GM18508 (cell line): ENCODE data around the gene PPP1R7.
A peak's percentile ranks its signal among the peaks of the same experiment; 100 is the strongest.
"Not testable (repeated sequence)": the region's sequence is repeated elsewhere in the genome, so short reads cannot be mapped to it uniquely, and the experiment has no call there.

Experiments
- ATAC-seq: cut with Tn5 transposase; IDR thresholded peaks from one replicate; pipeline ENCODE4 v1.9.1; 2021; ENCODE audit warnings: moderate number of reproducible peaks; ENCODE audit not compliant: insufficient read depth, unreplicated experiment

Gene PPP1R7

GRCh38 chr2:241149925-241150659, at the start of gene PPP1R7:
PPP1R7 (plus strand) TSS chr2:241150467; CDS start chr2:241150496, 29 bp downstream.
- ATAC-seq: peak; percentile 38

GRCh38 chr2:241102239-241102803, 47.9 kb upstream of the PPP1R7 start, which contains the start of gene MTERF4:
MTERF4 (minus strand) TSS chr2:241102287; CDS start chr2:241102273, 14 bp downstream.
- peak; percentile 53 for ATAC-seq

GRCh38 chr2:241103176-241103595, 47.1 kb upstream of the PPP1R7 start:
- no peak for ATAC-seq

GRCh38 chr2:241104611-241105010, 45.7 kb upstream of the PPP1R7 start:
- not testable (repeated sequence) for ATAC-seq

- ATAC-seq: no peak
Observed at GRCh38 chr2:241105641-241106040, 44.6 kb upstream of the PPP1R7 start.

- ATAC-seq: no peak
Observed at GRCh38 chr2:241107031-241107783, 43.1 kb upstream of the PPP1R7 start.

GRCh38 chr2:241108271-241109209, 41.7 kb upstream of the PPP1R7 start:
- ATAC-seq: no peak

- no peak for ATAC-seq
Observed at GRCh38 chr2:241109210-241110088, 40.8 kb upstream of the PPP1R7 start.

- ATAC-seq: no peak
Observed at GRCh38 chr2:241110089-241110606, 40.1 kb upstream of the PPP1R7 start.

- ATAC-seq: no peak
Observed at GRCh38 chr2:241110607-241111439, 39.4 kb upstream of the PPP1R7 start.

GRCh38 chr2:241111440-241111805, 38.8 kb upstream of the PPP1R7 start:
- no peak for ATAC-seq

GRCh38 chr2:241112046-241112445, 38.2 kb upstream of the PPP1R7 start:
- no peak for ATAC-seq

- no peak for ATAC-seq
Observed at GRCh38 chr2:241112592-241112991, 37.7 kb upstream of the PPP1R7 start.

- no peak for ATAC-seq
Observed at GRCh38 chr2:241114836-241115235, 35.4 kb upstream of the PPP1R7 start.

GRCh38 chr2:241115361-241115760, 34.9 kb upstream of the PPP1R7 start:
- ATAC-seq: no peak

- no peak for ATAC-seq
Observed at GRCh38 chr2:241116606-241117560, 33.4 kb upstream of the PPP1R7 start.
